ENCODE data around the gene SSRP1. TPM values are rescaled to one million over a fixed set of nuclear protein-coding genes. Genes with fewer than 3 reads are reported as not detected.

Gene SSRP1
- total and polyA plus RNA-seq, 2 experiments from 2014 or later, result 205 to 216 TPM

- DNase-seq (ENCODE audit: low spot score) (no peak), ATAC-seq (no peak)
- Histone ChIP-seq H3K27me3 (ENCODE audit: insufficient read depth) (no peaks in the 10 kb centered on the region), H3K4me3 (no peak overlapping the region), H3F3A (replicated peaks; ENCODE audit: low read depth) (peaks cover 8% of the 10 kb centered on the region; the same call in 1 of the 2 replicates), H3K9me2 (ENCODE audit: insufficient read depth) (no peaks in the 10 kb centered on the region), H3K27ac (ENCODE audit: low read depth) (no peak overlapping the region), H3K4me2 (no peak overlapping the region), H2AFZ (no peak overlapping the region), H3K79me2 (replicated peaks; ENCODE audit: insufficient read depth) (peaks cover 55% of the 10 kb centered on the region), H4K20me1 (replicated peaks; ENCODE audit: insufficient read depth) (peaks cover 22% of the 10 kb centered on the region), H3K36me3 (ENCODE audit: insufficient read depth) (peaks cover 29% of the 10 kb centered on the region), H3K4me1 (ENCODE audit: insufficient read depth) (peaks cover 29% of the 10 kb centered on the region)
- H3K27me3 Mint-ChIP-seq (ENCODE audit: insufficient read depth, low read depth, poor library complexity), result peaks cover 5% of the 10 kb centered on the region
- H3K36me3 Mint-ChIP-seq (ENCODE audit: low read depth), result peaks cover 32% of the 10 kb centered on the region
- no peak overlapping the region for H3K4me3 Mint-ChIP-seq
- H3K4me1 Mint-ChIP-seq, result peaks cover 30% of the 10 kb centered on the region
- H3K9me3 Mint-ChIP-seq, result peaks cover 3% of the 10 kb centered on the region; the same call in 1 of the 3 replicates
- no peak overlapping the region for H3K27ac Mint-ChIP-seq
- TF ChIP-seq ETS1 (IDR thresholded peaks at IDR 0.05) (no peak), CREB1 (CRISPR knock-in tag; IDR thresholded peaks at IDR 0.05; ENCODE audit: low read depth) (no peak), ZNF331 (CRISPR knock-in tag; IDR thresholded peaks at IDR 0.05; ENCODE audit: low read depth) (no peak), POLR2AphosphoS5 (IDR thresholded peaks at IDR 0.05; ENCODE audit: low read depth) (no peak), EZH2phosphoT487 (IDR thresholded peaks at IDR 0.05; ENCODE audit: unreplicated experiment) (no peak), ZNF114 (CRISPR knock-in tag; IDR thresholded peaks at IDR 0.05) (no peak), CTCF (conservative IDR thresholded peaks at IDR 0.05; ENCODE audit: low read depth in 2 of 2) (no peak), NANOG (IDR thresholded peaks at IDR 0.05; ENCODE audit: borderline replicate concordance) (no peak), STAT1 (IDR thresholded peaks at IDR 0.05; ENCODE audit: unreplicated experiment) (no peak), EZH2 (IDR thresholded peaks at IDR 0.05; ENCODE audit: low read depth, unreplicated experiment) (no peak), ZNF462 (CRISPR knock-in tag; IDR thresholded peaks at IDR 0.05) (no peak), REST (IDR thresholded peaks at IDR 0.05; ENCODE audit: unreplicated experiment) (no peak), JUNB (IDR thresholded peaks at IDR 0.05; ENCODE audit: unreplicated experiment) (no peak)
Observed at GRCh38 chr11:57318178-57318577, 17.5 kb downstream of the SSRP1 start.
